GM23338 (cell line): ENCODE results near the gene DOK7. TPM values are rescaled to one million over a fixed set of nuclear protein-coding genes. Genes with fewer than 3 reads are reported as not detected.

Experiments
- ATAC-seq: fragments of 200-7000 bp; cut with Tn5 transposase; 3 replicates; pipeline ENCODE4 v1.9.1; 2020
- DNase-seq: peaks from one replicate; pipeline ENCODE4 v3.0.0-alpha.2; 2015; ENCODE audit warnings: low spot score
- H2AFZ ChIP-seq: fragments of 200-600 bp; sonication (generic); 2 replicates; pipeline ENCODE4 v1.8.0; 2016; ENCODE audit warnings: antibody characterized with exemption, mild to moderate bottlenecking, moderate library complexity
- H3F3A ChIP-seq: fragments of 200-600 bp; sonication (generic); replicated peaks from 2 replicates; pipeline ENCODE4 v1.8.0; 2017; ENCODE audit warnings: antibody characterized with exemption, mixed run types, low read depth
- H3K27ac ChIP-seq: fragments of 200-600 bp; sonication (generic); 2 replicates; pipeline ENCODE4 v1.6.1; 2016; ENCODE audit warnings: low read depth
- H3K27me3 ChIP-seq: fragments of 200-600 bp; sonication (generic); 2 replicates; pipeline ENCODE4 v1.8.0; 2016; ENCODE audit warnings: mild to moderate bottlenecking, mixed run types, moderate library complexity; ENCODE audit not compliant: insufficient read depth
- H3K36me3 ChIP-seq: fragments of 200-600 bp; sonication (generic); 2 replicates; pipeline ENCODE4 v1.8.0; 2016; ENCODE audit warnings: mild to moderate bottlenecking; ENCODE audit not compliant: insufficient read depth
- H3K4me1 ChIP-seq: fragments of 200-600 bp; sonication (generic); 2 replicates; pipeline ENCODE4 v1.8.0; 2016; ENCODE audit warnings: mild to moderate bottlenecking, moderate library complexity; ENCODE audit not compliant: insufficient read depth
- H3K4me2 ChIP-seq: fragments of 200-600 bp; sonication (generic); 2 replicates; pipeline ENCODE4 v1.7.1; 2017; ENCODE audit warnings: mixed run types
- H3K4me3 ChIP-seq: fragments of 200-600 bp; sonication (generic); 2 replicates; pipeline ENCODE4 v1.6.1; 2016; ENCODE audit warnings: mixed run types
- H3K79me2 ChIP-seq: fragments of 200-600 bp; sonication (generic); replicated peaks from 2 replicates; pipeline ENCODE4 v1.8.0; 2017; ENCODE audit warnings: mild to moderate bottlenecking; ENCODE audit not compliant: insufficient read depth
- H3K9me2 ChIP-seq: fragments of 200-600 bp; sonication (generic); 2 replicates; pipeline ENCODE4 v1.8.0; 2017; ENCODE audit not compliant: insufficient read depth
- H4K20me1 ChIP-seq: fragments of 200-600 bp; sonication (generic); replicated peaks from 2 replicates; pipeline ENCODE4 v1.8.0; 2017; ENCODE audit warnings: mild to moderate bottlenecking; ENCODE audit not compliant: insufficient read depth
- H3K27ac Mint-ChIP-seq: 2 replicates; pipeline ENCODE4 v1.8.0; 2020; ENCODE audit warnings: inconsistent platforms, mild to moderate bottlenecking, moderate library complexity, mixed read lengths
- H3K27me3 Mint-ChIP-seq: 3 replicates; pipeline ENCODE4 v1.8.0; 2022; ENCODE audit warnings: low read depth, mild to moderate bottlenecking, moderate library complexity, mixed read lengths, inconsistent platforms; ENCODE audit not compliant: insufficient read depth, poor library complexity
- H3K36me3 Mint-ChIP-seq: 3 replicates; pipeline ENCODE4 v1.8.0; 2021; ENCODE audit warnings: low read depth, mild to moderate bottlenecking, inconsistent platforms, moderate library complexity, mixed read lengths
- H3K4me1 Mint-ChIP-seq: 3 replicates; pipeline ENCODE4 v1.8.0; 2020; ENCODE audit warnings: mild to moderate bottlenecking, inconsistent platforms, mixed read lengths
- H3K4me3 Mint-ChIP-seq: 3 replicates; pipeline ENCODE4 v1.8.0; 2021; ENCODE audit warnings: moderate library complexity, mild to moderate bottlenecking, inconsistent platforms, mixed read lengths
- H3K9me3 Mint-ChIP-seq: 3 replicates; pipeline ENCODE4 v1.8.0; 2020; ENCODE audit warnings: moderate library complexity, mild to moderate bottlenecking, inconsistent platforms, mixed read lengths
- CREB1 ChIP-seq: fragments of 250-450 bp; sonication (Bioruptor Pico); IDR thresholded peaks from 2 replicates; pipeline ENCODE4 v1.5.0; 2020; ENCODE audit warnings: low read depth, mild to moderate bottlenecking, moderate library complexity
- CTCF ChIP-seq, 2 experiments: fragments of 200-600 bp in 1 of 2; sonication (generic) in 1 of 2; conservative IDR thresholded peaks; 2 replicates each; pipeline versions ENCODE4 v1.5.1 to v1.6.1; 2016 to 2017; ENCODE audit warnings: antibody characterized with exemption in 2 of 2, low read depth in 2 of 2, mild to moderate bottlenecking in 2 of 2, moderate library complexity in 1 of 2
- ETS1 ChIP-seq: IDR thresholded peaks from 2 replicates; pipeline ENCODE4 v1.6.1; 2016; ENCODE audit warnings: antibody characterized with exemption
- EZH2 ChIP-seq: fragments of 200-600 bp; sonication (generic); IDR thresholded peaks from one replicate; pipeline ENCODE4 v1.8.0; 2017; ENCODE audit warnings: antibody characterized with exemption, mild to moderate bottlenecking, low read depth; ENCODE audit not compliant: unreplicated experiment
- EZH2phosphoT487 ChIP-seq: fragments of 200-600 bp; sonication (generic); IDR thresholded peaks from one replicate; pipeline ENCODE4 v1.8.1; 2018; ENCODE audit warnings: antibody characterized with exemption; ENCODE audit not compliant: unreplicated experiment
- JUNB ChIP-seq: IDR thresholded peaks from one replicate; pipeline ENCODE4 v1.6.1; 2016; ENCODE audit warnings: antibody characterized with exemption; ENCODE audit not compliant: unreplicated experiment
- NANOG ChIP-seq: IDR thresholded peaks from 2 replicates; pipeline ENCODE4 v1.6.1; 2016; ENCODE audit warnings: antibody characterized with exemption, borderline replicate concordance
- POLR2AphosphoS5 ChIP-seq: IDR thresholded peaks from 2 replicates; pipeline ENCODE4 v1.6.1; 2016; ENCODE audit warnings: antibody characterized with exemption, low read depth
- STAT1 ChIP-seq: IDR thresholded peaks from one replicate; pipeline ENCODE4 v1.6.1; 2016; ENCODE audit warnings: antibody characterized with exemption; ENCODE audit not compliant: unreplicated experiment
- ZNF114 ChIP-seq: fragments of 250-450 bp; sonication (Bioruptor Pico); IDR thresholded peaks from 2 replicates; pipeline ENCODE4 v1.5.0; 2020; ENCODE audit warnings: mild to moderate bottlenecking, moderate library complexity
- ZNF331 ChIP-seq: fragments of 250-450 bp; sonication (Bioruptor Pico); IDR thresholded peaks from 2 replicates; pipeline ENCODE4 v1.5.0; 2020; ENCODE audit warnings: low read depth, mild to moderate bottlenecking, moderate library complexity
- polyA plus RNA-seq: library from polyadenylated mRNA; unstranded; fragments of >200 nt; fragmentation: Nextera tagmentation; extraction: Ambion mirVana; gene quantifications from 2 replicates; pipeline ENCODE4 v1.2.1, GENCODE V29; 2016
- total RNA-seq: library from RNA; depleted of rRNA; stranded (reverse); fragments of >200 nt; shearing (Covaris generic); gene quantifications from 2 replicates; pipeline ENCODE4 v1.2.3, GENCODE V29; 2014
- TF ChIP-seq, protein P1 (sequence below): fragments of 250-450 bp; sonication (Bioruptor Pico); IDR thresholded peaks from 2 replicates; pipeline ENCODE4 v1.5.0; 2020; ENCODE audit warnings: mild to moderate bottlenecking, moderate library complexity
- TF ChIP-seq, protein P2 (sequence below): IDR thresholded peaks from one replicate; pipeline ENCODE4 v1.6.1; 2018; ENCODE audit warnings: antibody characterized with exemption; ENCODE audit not compliant: unreplicated experiment

The DOK7 gene
- total and polyA plus RNA-seq, 2 experiments from 2014 or later: 0.34 to 0.52 TPM

DNA sequence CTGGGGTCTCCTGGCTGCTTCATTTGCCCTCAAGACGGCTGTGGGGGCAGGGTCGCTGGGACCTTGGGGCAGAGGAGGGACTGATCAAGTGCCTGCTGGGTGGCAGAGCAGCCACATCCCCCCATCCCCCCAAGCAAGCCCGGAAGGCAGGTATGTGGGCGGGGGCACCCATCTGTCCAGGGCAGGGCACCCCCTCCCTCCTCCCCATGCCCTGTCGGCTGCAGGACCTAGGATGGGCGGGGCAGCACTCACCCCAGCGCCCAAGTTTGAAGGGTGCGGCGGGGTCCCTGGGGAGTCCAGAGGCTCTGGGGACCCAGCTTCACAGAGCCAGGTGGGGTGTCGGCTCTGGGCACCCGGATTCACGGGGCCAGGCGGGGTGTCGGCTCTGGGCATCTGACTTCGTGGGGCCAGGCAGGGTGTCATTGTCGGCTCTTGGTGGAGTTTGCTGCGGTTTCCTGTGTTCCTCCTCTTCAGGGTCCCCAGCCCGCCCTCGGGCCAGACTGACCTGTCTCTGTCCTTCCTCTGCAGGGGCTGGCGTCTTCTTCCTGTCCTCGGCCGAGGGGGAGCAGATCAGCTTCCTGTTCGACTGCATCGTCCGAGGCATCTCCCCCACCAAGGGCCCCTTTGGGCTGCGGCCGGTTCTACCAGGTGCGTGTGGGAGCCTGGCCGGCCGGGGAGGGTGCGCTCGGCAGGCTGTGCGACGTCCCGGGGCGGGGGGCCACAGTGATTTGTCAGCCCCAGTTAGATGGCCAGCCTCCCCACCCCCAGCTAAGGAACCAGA, 22.1 kb downstream of the DOK7 start:
- Histone ChIP-seq H3K4me2 (no peak overlapping the region), H3K27me3 (peaks cover 95% of the 10 kb centered on the region), H2AFZ (no peak overlapping the region), H3K4me1 (peaks cover 21% of the 10 kb centered on the region), H3K27ac (no peak overlapping the region), H3K79me2 (no peaks in the 10 kb centered on the region), H3K4me3 (no peak overlapping the region), H3K36me3 (no peaks in the 10 kb centered on the region), H3K9me2 (no peaks in the 10 kb centered on the region), H3F3A (peaks cover 4% of the 10 kb centered on the region; the same call in 1 of the 2 replicates), H4K20me1 (no peaks in the 10 kb centered on the region; the same call in 1 of the 2 replicates)
- Mint-ChIP-seq H3K9me3 (no peaks in the 10 kb centered on the region), H3K27ac (no peak overlapping the region), H3K27me3 (peaks cover 73% of the 10 kb centered on the region), H3K4me3 (no peak overlapping the region), H3K36me3 (no peaks in the 10 kb centered on the region), H3K4me1 (peaks cover 20% of the 10 kb centered on the region)
- DNase-seq: no peak
- TF ChIP-seq STAT1 (no peak), ETS1 (no peak), NANOG (no peak), JUNB (no peak), CREB1 (CRISPR knock-in tag) (no peak), EZH2 (no peak), ZNF114 (CRISPR knock-in tag) (no peak), POLR2AphosphoS5 (no peak), CTCF (conservative IDR thresholded peaks at IDR 0.05; ENCODE audit: low read depth in 2 of 2) (no peak), EZH2phosphoT487 (no peak), ZNF331 (CRISPR knock-in tag) (no peak)
- TF ChIP-seq, protein P1, sequence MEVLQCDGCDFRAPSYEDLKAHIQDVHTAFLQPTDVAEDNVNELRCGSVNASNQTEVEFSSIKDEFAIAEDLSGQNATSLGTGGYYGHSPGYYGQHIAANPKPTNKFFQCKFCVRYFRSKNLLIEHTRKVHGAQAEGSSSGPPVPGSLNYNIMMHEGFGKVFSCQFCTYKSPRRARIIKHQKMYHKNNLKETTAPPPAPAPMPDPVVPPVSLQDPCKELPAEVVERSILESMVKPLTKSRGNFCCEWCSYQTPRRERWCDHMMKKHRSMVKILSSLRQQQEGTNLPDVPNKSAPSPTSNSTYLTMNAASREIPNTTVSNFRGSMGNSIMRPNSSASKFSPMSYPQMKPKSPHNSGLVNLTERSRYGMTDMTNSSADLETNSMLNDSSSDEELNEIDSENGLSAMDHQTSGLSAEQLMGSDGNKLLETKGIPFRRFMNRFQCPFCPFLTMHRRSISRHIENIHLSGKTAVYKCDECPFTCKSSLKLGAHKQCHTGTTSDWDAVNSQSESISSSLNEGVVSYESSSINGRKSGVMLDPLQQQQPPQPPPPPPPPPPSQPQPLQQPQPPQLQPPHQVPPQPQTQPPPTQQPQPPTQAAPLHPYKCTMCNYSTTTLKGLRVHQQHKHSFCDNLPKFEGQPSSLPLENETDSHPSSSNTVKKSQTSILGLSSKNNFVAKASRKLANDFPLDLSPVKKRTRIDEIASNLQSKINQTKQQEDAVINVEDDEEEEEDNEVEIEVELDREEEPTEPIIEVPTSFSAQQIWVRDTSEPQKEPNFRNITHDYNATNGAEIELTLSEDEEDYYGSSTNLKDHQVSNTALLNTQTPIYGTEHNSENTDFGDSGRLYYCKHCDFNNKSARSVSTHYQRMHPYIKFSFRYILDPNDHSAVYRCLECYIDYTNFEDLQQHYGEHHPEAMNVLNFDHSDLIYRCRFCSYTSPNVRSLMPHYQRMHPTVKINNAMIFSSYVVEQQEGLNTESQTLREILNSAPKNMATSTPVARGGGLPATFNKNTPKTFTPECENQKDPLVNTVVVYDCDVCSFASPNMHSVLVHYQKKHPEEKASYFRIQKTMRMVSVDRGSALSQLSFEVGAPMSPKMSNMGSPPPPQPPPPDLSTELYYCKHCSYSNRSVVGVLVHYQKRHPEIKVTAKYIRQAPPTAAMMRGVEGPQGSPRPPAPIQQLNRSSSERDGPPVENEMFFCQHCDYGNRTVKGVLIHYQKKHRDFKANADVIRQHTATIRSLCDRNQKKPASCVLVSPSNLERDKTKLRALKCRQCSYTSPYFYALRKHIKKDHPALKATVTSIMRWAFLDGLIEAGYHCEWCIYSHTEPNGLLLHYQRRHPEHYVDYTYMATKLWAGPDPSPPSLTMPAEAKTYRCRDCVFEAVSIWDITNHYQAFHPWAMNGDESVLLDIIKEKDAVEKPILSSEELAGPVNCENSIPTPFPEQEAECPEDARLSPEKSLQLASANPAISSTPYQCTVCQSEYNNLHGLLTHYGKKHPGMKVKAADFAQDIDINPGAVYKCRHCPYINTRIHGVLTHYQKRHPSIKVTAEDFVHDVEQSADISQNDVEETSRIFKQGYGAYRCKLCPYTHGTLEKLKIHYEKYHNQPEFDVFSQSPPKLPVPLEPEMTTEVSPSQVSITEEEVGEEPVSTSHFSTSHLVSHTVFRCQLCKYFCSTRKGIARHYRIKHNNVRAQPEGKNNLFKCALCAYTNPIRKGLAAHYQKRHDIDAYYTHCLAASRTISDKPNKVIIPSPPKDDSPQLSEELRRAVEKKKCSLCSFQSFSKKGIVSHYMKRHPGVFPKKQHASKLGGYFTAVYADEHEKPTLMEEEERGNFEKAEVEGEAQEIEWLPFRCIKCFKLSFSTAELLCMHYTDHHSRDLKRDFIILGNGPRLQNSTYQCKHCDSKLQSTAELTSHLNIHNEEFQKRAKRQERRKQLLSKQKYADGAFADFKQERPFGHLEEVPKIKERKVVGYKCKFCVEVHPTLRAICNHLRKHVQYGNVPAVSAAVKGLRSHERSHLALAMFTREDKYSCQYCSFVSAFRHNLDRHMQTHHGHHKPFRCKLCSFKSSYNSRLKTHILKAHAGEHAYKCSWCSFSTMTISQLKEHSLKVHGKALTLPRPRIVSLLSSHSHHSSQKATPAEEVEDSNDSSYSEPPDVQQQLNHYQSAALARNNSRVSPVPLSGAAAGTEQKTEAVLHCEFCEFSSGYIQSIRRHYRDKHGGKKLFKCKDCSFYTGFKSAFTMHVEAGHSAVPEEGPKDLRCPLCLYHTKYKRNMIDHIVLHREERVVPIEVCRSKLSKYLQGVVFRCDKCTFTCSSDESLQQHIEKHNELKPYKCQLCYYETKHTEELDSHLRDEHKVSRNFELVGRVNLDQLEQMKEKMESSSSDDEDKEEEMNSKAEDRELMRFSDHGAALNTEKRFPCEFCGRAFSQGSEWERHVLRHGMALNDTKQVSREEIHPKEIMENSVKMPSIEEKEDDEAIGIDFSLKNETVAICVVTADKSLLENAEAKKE: no peak
- TF ChIP-seq, protein P2, sequence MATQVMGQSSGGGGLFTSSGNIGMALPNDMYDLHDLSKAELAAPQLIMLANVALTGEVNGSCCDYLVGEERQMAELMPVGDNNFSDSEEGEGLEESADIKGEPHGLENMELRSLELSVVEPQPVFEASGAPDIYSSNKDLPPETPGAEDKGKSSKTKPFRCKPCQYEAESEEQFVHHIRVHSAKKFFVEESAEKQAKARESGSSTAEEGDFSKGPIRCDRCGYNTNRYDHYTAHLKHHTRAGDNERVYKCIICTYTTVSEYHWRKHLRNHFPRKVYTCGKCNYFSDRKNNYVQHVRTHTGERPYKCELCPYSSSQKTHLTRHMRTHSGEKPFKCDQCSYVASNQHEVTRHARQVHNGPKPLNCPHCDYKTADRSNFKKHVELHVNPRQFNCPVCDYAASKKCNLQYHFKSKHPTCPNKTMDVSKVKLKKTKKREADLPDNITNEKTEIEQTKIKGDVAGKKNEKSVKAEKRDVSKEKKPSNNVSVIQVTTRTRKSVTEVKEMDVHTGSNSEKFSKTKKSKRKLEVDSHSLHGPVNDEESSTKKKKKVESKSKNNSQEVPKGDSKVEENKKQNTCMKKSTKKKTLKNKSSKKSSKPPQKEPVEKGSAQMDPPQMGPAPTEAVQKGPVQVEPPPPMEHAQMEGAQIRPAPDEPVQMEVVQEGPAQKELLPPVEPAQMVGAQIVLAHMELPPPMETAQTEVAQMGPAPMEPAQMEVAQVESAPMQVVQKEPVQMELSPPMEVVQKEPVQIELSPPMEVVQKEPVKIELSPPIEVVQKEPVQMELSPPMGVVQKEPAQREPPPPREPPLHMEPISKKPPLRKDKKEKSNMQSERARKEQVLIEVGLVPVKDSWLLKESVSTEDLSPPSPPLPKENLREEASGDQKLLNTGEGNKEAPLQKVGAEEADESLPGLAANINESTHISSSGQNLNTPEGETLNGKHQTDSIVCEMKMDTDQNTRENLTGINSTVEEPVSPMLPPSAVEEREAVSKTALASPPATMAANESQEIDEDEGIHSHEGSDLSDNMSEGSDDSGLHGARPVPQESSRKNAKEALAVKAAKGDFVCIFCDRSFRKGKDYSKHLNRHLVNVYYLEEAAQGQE: no peak
- no peak for ATAC-seq
